ENCODE data around the gene INTS7.

GRCh38 chr1:212044851-212045250, 9.5 kb upstream of the INTS7 start:
- TF ChIP-seq DACH1 (IDR thresholded peaks at IDR 0.05; ENCODE audit: partially characterized antibody) (no peak), CHCHD3 (CRISPR knock-in tag; IDR thresholded peaks at IDR 0.05) (no peak), NFRKB (IDR thresholded peaks at IDR 0.05; ENCODE audit: low read depth) (no peak), MXI1 (IDR thresholded peaks at IDR 0.05; ENCODE audit: low read depth, low read length) (no peak), MAZ (CRISPR knock-in tag; conservative IDR thresholded peaks at IDR 0.05 in 1 of 2, IDR thresholded peaks at IDR 0.05 in 1 of 2) (no peak), CTCF (IDR thresholded peaks at IDR 0.05 in 2 of 3, conservative IDR thresholded peaks at IDR 0.05 in 1 of 3; ENCODE audit: insufficient read depth in 2 of 3, low read depth in 1 of 3, low read length in 3 of 3) (no peak), SMC3 (conservative IDR thresholded peaks at IDR 0.05; ENCODE audit: insufficient read depth, low read depth, low read length) (no peak), ATF3 (IDR thresholded peaks at IDR 0.05) (no peak), ATF3 (CRISPR knock-in tag; conservative IDR thresholded peaks at IDR 0.05) (no peak), JUNB (CRISPR knock-in tag; conservative IDR thresholded peaks at IDR 0.05) (no peak), FOXK2 (conservative IDR thresholded peaks at IDR 0.05 in 1 of 2, IDR thresholded peaks at IDR 0.05 in 1 of 2; ENCODE audit: low read depth in 2 of 2) (no peak), USF1 (CRISPR knock-in tag; IDR thresholded peaks at IDR 0.05) (no peak)

Data from K562 (cell line).